Spleen (tissue), 11 donors: ENCODE results near the gene CHSY3. TPM values are rescaled to one million over a fixed set of nuclear protein-coding genes. Genes with fewer than 3 reads are reported as not detected.

Experiments used
- DNase-seq: peaks from one replicate; pipeline ENCODE4 v3.0.0-alpha.2; 2020
- H3K27ac ChIP-seq, 8 donors: fragments of 200-600 bp; sonication (generic) in 7 of 8; 1 replicate in 4 of 8; 2 replicates in 4 of 8; pipeline versions ENCODE4 v1.5.0 to v1.8.0; 2016 to 2021; ENCODE audit warnings: inconsistent platforms in 4 of 8, mild to moderate bottlenecking in 4 of 8, moderate library complexity in 1 of 8
- H3K27me3 ChIP-seq, 7 donors: fragments of 200-600 bp; sonication (generic) in 6 of 7; replicated peaks in 1 of 7; 1 replicate in 4 of 7; 2 replicates in 3 of 7; pipeline versions ENCODE4 v1.5.0 to v1.8.0; 2016 to 2021; ENCODE audit warnings: inconsistent platforms in 3 of 7, mild to moderate bottlenecking in 1 of 7
- H3K36me3 ChIP-seq, 6 donors: fragments of 200-600 bp; sonication (generic) in 5 of 6; 1 replicate in 4 of 6; 2 replicates in 2 of 6; pipeline versions ENCODE4 v1.5.0 to v1.8.0; 2016 to 2021; ENCODE audit warnings: inconsistent platforms in 2 of 6
- H3K4me1 ChIP-seq, 6 donors: fragments of 200-600 bp; sonication (generic) in 5 of 6; 1 replicate in 3 of 6; 2 replicates in 3 of 6; pipeline versions ENCODE4 v1.5.0 to v1.8.0; 2016 to 2021; ENCODE audit warnings: inconsistent platforms in 3 of 6
- H3K4me3 ChIP-seq, 8 donors: fragments of 200-600 bp; sonication (generic) in 7 of 8; 1 replicate in 4 of 8; 2 replicates in 4 of 8; pipeline versions ENCODE4 v1.5.0 to v1.8.0; 2016 to 2021; ENCODE audit warnings: inconsistent platforms in 4 of 8, mild to moderate bottlenecking in 4 of 8, moderate library complexity in 2 of 8
- H3K9me3 ChIP-seq, 8 donors: fragments of 200-600 bp; sonication (generic) in 7 of 8; 1 replicate in 4 of 8; 2 replicates in 4 of 8; pipeline versions ENCODE4 v1.5.0 to v1.8.0; 2016 to 2021; ENCODE audit warnings: inconsistent platforms in 4 of 8
- POLR2A ChIP-seq, 3 donors: fragments of 450-650 bp; IDR thresholded peaks; one replicate each; pipeline ENCODE4 v1.5.1; 2017; ENCODE audit warnings: antibody characterized with exemption in 3 of 3, mild to moderate bottlenecking in 1 of 3
- POLR2AphosphoS5 ChIP-seq, 3 donors: sonication (generic); formaldehyde crosslinking; IDR thresholded peaks; one replicate each; pipeline ENCODE4 v1.5.1; 2017; ENCODE audit warnings: antibody characterized with exemption in 3 of 3
- WGBS, 5 donors: extraction: QIAGEN DNeasy Blood & Tissue Kit in 3 of 5; methylation state at CpG; one replicate each; pipeline versions ENCODE4 v1.1.5 to v1.1.7; 2013 to 2018; 5-methylcytosine and 5-hydroxymethylcytosine counted together
- intact Hi-C: fragments of 100-400 bp; cut with DNase I; formaldehyde crosslinking; loops from one replicate; pipeline ENCODE4 v1.15.0; 2023; ENCODE audit warnings: low total_unique reads
- polyA plus RNA-seq, 3 donors: library from polyadenylated mRNA; stranded (reverse); fragments of 200-250 nt; gene quantifications; one replicate each; pipeline ENCODE4 v1.2.1, GENCODE V29; 2013
- total RNA-seq, 7 donors: library from RNA; depleted of rRNA in 3 of 7; stranded (reverse); fragments of >200 nt in 3 of 7; fragmentation: NEBNext Ultra II Directional in 4 of 7; extraction: Animal tissue kit (Norgen Biotek cat#: 25700) in 4 of 7; gene quantifications; one replicate each; pipeline versions ENCODE4 v1.1.0 to v1.2.1, GENCODE V29; 2016 to 2021
- TF ChIP-seq, protein P1 (sequence below), 11 experiments: fragments of 200-600 bp in 7 of 11; fragments of 450-650 bp in 4 of 11; sonication (generic) in 4 of 11; IDR thresholded peaks in 8 of 11; conservative IDR thresholded peaks in 3 of 11; 1 replicate in 7 of 11; 2 replicates in 4 of 11; pipeline versions ENCODE4 v1.4.0 to v1.8.0; 2016 to 2021; ENCODE audit warnings: antibody characterized with exemption in 11 of 11, inconsistent platforms in 4 of 11, mild to moderate bottlenecking in 1 of 11
- donor health status: healthy with polysubstance abuse.
- donor health status: DM: no; HTN: no; CAD: no; lungs with moderate emphysema.
- donor health status: DM: no; HTN: no; CAD: no.
- donor health status: Bipolar disorder and iron deficiency.
- donor health status: healthy.
- donor health status: DM: no; HTN: no; CAD: no.
- donor health status: DM: yes; HTN: yes; CAD: no.

CHSY3 gene
- total and polyA plus RNA-seq, 10 donors = 0.07 to 3.0 (median 1.5) TPM

DNA sequence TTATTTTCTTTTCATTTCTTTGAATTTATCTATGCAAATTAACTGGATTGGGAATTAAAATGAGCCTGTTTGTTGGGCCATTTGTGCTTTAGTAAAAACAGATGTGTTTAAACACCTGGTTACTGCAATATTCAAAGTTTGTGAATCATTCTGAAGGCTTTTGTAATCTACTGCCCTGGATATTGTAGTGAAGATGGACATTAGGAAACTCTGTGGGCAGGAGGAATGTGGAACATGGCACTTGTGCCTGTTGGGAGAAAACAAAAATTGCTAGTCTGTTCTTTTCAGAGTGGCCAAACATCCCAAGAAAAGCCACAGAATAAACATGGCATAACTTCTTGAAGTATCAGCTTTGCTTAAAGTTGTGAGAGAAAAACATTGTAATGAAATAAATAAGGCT, 40.8 kb downstream of the CHSY3 start:
- intact Hi-C loops = no loop called here
- H3K4me1 ChIP-seq = no peaks in the 10 kb centered on the region
- H3K27me3 ChIP-seq = no peaks in the 10 kb centered on the region
- no peak overlapping the region for H3K4me3 ChIP-seq
- no peaks in the 10 kb centered on the region for H3K9me3 ChIP-seq
- no peak for DNase-seq
- TF ChIP-seq, protein P1, sequence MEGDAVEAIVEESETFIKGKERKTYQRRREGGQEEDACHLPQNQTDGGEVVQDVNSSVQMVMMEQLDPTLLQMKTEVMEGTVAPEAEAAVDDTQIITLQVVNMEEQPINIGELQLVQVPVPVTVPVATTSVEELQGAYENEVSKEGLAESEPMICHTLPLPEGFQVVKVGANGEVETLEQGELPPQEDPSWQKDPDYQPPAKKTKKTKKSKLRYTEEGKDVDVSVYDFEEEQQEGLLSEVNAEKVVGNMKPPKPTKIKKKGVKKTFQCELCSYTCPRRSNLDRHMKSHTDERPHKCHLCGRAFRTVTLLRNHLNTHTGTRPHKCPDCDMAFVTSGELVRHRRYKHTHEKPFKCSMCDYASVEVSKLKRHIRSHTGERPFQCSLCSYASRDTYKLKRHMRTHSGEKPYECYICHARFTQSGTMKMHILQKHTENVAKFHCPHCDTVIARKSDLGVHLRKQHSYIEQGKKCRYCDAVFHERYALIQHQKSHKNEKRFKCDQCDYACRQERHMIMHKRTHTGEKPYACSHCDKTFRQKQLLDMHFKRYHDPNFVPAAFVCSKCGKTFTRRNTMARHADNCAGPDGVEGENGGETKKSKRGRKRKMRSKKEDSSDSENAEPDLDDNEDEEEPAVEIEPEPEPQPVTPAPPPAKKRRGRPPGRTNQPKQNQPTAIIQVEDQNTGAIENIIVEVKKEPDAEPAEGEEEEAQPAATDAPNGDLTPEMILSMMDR (IDR thresholded peaks at IDR 0.05 in 8 of 11, conservative IDR thresholded peaks at IDR 0.05 in 3 of 11) = no peak
- no peak for TF ChIP-seq POLR2AphosphoS5 (IDR thresholded peaks at IDR 0.05)
- no peak for TF ChIP-seq POLR2A (IDR thresholded peaks at IDR 0.05)
- no peak overlapping the region for H3K27ac ChIP-seq
- no peaks in the 10 kb centered on the region for H3K36me3 ChIP-seq

DNA sequence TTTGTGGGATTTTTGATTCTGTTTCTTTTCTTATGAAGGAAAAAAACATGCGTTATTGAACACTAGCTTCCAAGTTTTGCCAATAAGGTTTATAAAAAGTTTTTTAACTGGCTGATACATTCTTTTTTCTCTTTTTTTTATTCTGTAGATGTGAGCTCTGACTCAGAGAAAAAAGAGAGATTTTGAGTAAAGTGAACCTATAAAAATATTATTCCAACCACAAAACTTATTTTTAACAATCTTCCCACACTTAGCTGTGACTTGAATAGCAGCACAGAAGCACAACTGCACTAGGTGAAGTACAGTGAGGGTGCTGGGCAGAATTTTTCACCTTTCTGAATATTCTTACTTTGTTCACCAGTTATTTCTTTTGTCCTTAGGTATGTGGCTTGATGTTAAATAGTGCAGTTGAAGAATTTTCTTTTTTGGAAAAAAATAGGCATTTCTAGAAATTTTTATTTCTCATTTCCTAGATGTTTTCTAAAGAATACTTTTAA, 41.6 kb downstream of the CHSY3 start:
- Histone ChIP-seq H3K4me1 (no peaks in the 10 kb centered on the region), H3K27me3 (no peaks in the 10 kb centered on the region), H3K9me3 (no peaks in the 10 kb centered on the region), H3K36me3 (no peaks in the 10 kb centered on the region), H3K4me3 (no peak overlapping the region), H3K27ac (no peak overlapping the region)
- intact Hi-C loops = no loop called here
- no peak for DNase-seq
- 90 to 100% (median 96%) methylated on average over 1 of the region's 1 CpG for WGBS, 5 donors
- TF ChIP-seq POLR2A (IDR thresholded peaks at IDR 0.05) (no peak), POLR2AphosphoS5 (IDR thresholded peaks at IDR 0.05) (no peak)
- TF ChIP-seq, protein P1 (IDR thresholded peaks at IDR 0.05 in 8 of 11, conservative IDR thresholded peaks at IDR 0.05 in 3 of 11) = no peak

DNA sequence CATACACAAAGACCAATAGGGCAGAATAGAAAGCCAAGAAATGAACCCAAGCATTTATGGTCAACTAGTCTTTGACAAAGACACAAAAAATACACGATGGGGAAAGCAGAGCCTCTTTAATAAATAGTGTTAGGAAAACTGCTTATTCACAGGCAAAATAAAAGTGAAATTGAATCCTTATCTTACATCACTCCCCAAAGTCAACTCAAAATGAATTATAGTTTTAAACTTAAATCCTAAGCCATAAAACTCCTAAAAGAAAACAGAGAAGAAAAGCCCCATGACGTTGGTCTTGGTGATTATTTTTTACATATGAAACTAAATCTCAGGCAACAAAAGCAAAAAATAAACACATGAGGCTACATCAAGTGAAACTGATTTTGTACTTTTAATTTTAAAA, 46.8 kb downstream of the CHSY3 start:
- H3K36me3 ChIP-seq = no peaks in the 10 kb centered on the region
- intact Hi-C loops = no loop called here
- H3K9me3 ChIP-seq = peaks cover 0 to 27% (median 12%) of the 10 kb centered on the region in 8 donors
- no peak for DNase-seq
- TF ChIP-seq POLR2AphosphoS5 (IDR thresholded peaks at IDR 0.05) (no peak), POLR2A (IDR thresholded peaks at IDR 0.05) (no peak)
- TF ChIP-seq, protein P1 (IDR thresholded peaks at IDR 0.05 in 8 of 11, conservative IDR thresholded peaks at IDR 0.05 in 3 of 11) = no peak
- no peaks in the 10 kb centered on the region for H3K27me3 ChIP-seq
- 8 to 30% (median 18%) methylated on average over 2 of the region's 2 CpGs for WGBS, 5 donors
- no peaks in the 10 kb centered on the region for H3K4me1 ChIP-seq
- H3K27ac ChIP-seq = no peak overlapping the region
- no peak overlapping the region for H3K4me3 ChIP-seq

GRCh38 chr5:129958581-129958980, 54.3 kb downstream of the CHSY3 start:
- Histone ChIP-seq H3K4me3 (no peak overlapping the region), H3K27ac (no peak overlapping the region), H3K36me3 (no peaks in the 10 kb centered on the region), H3K4me1 (no peaks in the 10 kb centered on the region), H3K27me3 (no peaks in the 10 kb centered on the region), H3K9me3 (peaks cover 0 to 31% (median 8%) of the 10 kb centered on the region in 8 donors)
- no peak for TF ChIP-seq POLR2A (IDR thresholded peaks at IDR 0.05)
- intact Hi-C loops = no loop called here
- DNase-seq = no peak

DNA sequence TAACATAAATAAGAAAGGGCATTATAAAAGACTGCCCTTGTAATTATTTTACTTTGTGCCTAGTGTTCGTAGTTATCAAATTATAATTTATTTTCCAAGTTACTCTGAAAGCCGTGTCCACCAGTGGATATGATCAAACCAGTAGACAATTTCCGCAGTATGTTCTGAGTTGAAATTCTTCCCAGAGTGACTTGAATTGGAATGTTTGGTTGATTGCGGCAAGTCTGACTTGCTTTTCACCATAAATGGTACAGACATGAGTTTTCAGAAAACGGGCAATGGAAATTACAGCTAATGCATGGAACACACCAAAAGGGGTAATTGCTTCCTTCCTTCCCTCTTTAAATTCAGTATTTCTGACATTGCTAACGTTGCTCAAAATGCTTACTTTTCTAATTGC, 56.6 kb downstream of the CHSY3 start:
- no peak for DNase-seq
- Histone ChIP-seq H3K27me3 (no peaks in the 10 kb centered on the region), H3K9me3 (peaks cover 0 to 8% (median 0%) of the 10 kb centered on the region in 8 donors), H3K4me1 (no peaks in the 10 kb centered on the region), H3K36me3 (no peaks in the 10 kb centered on the region), H3K27ac (no peak overlapping the region), H3K4me3 (no peak overlapping the region)
- TF ChIP-seq POLR2A (IDR thresholded peaks at IDR 0.05) = no peak
- TF ChIP-seq, protein P1 (IDR thresholded peaks at IDR 0.05 in 8 of 11, conservative IDR thresholded peaks at IDR 0.05 in 3 of 11) = no peak
- TF ChIP-seq POLR2AphosphoS5 (IDR thresholded peaks at IDR 0.05) = no peak
- 70 to 79% (median 75%) methylated on average over 6 of the region's 6 CpGs for WGBS, 5 donors
- intact Hi-C loops = no loop called here
